ENCODE data around the gene GDI1. TPM values are rescaled to one million over a fixed set of nuclear protein-coding genes. Genes with fewer than 3 reads are reported as not detected.
A peak's percentile ranks its signal among the peaks of the same experiment; 100 is the strongest.

GDI1 gene
- total RNA-seq, 2 donors from 2014 or later: 63.0 to 83.0 TPM

DNA sequence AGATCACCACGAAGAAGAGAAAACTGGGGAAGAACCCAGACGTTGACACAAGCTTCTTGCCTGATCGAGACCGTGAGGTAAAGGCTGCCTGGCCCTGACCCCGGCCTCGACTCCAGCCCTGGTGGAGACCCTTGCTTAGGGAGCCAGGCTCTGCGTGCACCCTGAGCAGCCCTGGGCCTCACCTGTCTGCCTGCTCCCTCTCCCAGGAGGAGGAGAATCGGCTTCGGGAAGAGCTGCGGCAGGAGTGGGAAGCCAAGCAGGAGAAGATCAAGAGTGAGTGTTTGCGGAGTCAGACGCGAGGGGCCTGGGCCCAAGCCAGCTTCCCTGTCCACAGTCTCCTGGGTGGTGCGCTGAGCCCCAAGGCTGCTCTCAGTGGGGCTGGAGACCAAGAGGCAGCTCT, 11.5 kb downstream of the GDI1 start:
- TF ChIP-seq, protein P1, sequence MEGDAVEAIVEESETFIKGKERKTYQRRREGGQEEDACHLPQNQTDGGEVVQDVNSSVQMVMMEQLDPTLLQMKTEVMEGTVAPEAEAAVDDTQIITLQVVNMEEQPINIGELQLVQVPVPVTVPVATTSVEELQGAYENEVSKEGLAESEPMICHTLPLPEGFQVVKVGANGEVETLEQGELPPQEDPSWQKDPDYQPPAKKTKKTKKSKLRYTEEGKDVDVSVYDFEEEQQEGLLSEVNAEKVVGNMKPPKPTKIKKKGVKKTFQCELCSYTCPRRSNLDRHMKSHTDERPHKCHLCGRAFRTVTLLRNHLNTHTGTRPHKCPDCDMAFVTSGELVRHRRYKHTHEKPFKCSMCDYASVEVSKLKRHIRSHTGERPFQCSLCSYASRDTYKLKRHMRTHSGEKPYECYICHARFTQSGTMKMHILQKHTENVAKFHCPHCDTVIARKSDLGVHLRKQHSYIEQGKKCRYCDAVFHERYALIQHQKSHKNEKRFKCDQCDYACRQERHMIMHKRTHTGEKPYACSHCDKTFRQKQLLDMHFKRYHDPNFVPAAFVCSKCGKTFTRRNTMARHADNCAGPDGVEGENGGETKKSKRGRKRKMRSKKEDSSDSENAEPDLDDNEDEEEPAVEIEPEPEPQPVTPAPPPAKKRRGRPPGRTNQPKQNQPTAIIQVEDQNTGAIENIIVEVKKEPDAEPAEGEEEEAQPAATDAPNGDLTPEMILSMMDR (IDR thresholded peaks at IDR 0.05): no peak
- no peak overlapping the region for H3K27ac ChIP-seq
- no peak for DNase-seq
- no peaks in the 10 kb centered on the region for H3K27me3 ChIP-seq
- H3K4me3 ChIP-seq: no peak overlapping the region
- no peaks in the 10 kb centered on the region for H3K9me3 ChIP-seq
- H3K36me3 ChIP-seq: peaks cover 9% of the 10 kb centered on the region
- no peak overlapping the region for H3K9ac ChIP-seq (ENCODE audit: low read depth in 2 of 2, low read length in 2 of 2)
- intact Hi-C loops (cut with DNase I): no loop called here
- H3K4me1 ChIP-seq: no peaks in the 10 kb centered on the region

DNA sequence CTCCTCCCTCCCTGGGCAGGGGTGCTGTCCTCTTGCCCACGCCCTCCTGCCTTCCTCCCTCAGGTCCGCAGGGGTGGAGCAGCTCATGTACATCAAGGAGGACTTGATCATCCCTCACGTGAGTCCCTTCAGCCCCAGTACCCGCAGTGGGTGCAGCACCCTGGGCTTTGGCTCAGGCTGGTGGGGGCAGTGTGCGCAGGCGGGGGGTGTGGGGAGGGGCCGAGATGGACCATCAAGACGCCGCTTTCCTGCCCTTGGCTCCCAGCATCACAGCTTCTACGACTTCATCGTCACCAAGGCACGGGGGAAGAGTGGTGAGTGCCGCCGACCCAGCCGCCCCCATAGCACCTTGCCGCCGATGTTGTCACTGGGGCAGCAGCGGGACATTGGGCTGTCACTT, 12.7 kb downstream of the GDI1 start:
- H3K9ac ChIP-seq (ENCODE audit: low read depth in 2 of 2, low read length in 2 of 2): no peak overlapping the region
- intact Hi-C loops (cut with DNase I): no loop called here
- H3K27me3 ChIP-seq: no peaks in the 10 kb centered on the region
- no peak overlapping the region for H3K4me3 ChIP-seq
- DNase-seq: no peak
- H3K36me3 ChIP-seq: peaks cover 9% of the 10 kb centered on the region
- H3K27ac ChIP-seq: no peak overlapping the region
- H3K9me3 ChIP-seq: no peaks in the 10 kb centered on the region
- no peaks in the 10 kb centered on the region for H3K4me1 ChIP-seq
- TF ChIP-seq, protein P1 (IDR thresholded peaks at IDR 0.05): no peak

DNA sequence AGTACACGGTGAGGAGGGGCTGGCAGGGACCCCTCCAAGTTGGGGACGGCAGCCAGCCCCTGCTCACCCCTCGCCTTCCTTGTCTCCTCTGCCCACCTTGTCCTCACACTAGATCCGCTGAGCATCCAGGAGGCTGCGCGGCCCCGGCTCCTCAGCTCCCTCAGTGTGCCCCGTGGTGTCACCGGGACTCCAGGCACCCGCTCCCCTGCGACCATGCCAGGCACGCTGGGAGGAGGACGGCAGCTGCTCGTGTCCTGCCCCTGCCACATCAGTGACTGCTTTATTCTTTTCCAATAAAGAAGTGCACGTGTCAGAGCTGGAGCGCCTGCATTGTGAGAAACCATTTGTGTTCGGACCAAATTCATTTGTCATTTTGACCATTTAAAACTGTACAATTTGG, 13.4 kb downstream of the GDI1 start:
- DNase-seq: no peak
- intact Hi-C loops (cut with DNase I): no loop called here
- no peaks in the 10 kb centered on the region for H3K27me3 ChIP-seq
- no peak overlapping the region for H3K9ac ChIP-seq (ENCODE audit: low read depth in 2 of 2, low read length in 2 of 2)
- peaks cover 9% of the 10 kb centered on the region for H3K36me3 ChIP-seq
- no peaks in the 10 kb centered on the region for H3K9me3 ChIP-seq
- H3K27ac ChIP-seq: no peak overlapping the region
- H3K4me3 ChIP-seq: no peak overlapping the region
- no peaks in the 10 kb centered on the region for H3K4me1 ChIP-seq
- TF ChIP-seq, protein P1 (IDR thresholded peaks at IDR 0.05): no peak

DNA sequence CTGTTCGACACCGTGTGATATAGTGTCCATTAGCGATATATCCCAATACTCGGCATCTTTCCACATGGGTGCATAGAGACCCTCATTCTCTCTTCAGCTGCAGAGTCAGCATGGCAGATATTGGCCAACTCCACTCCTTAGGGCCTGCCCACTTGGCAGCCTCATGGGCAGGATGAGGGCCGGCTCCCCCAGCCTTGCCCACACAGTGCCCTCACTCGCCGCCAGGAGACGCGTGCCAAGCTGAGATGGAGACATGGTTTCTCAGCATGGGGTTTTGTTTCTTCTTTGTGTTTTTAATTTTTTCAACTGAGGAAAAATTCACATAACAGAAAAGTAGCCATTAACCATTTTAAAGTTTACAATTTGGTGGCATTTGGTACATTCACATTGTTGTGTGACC, 15.9 kb downstream of the GDI1 start:
- H3K27ac ChIP-seq: no peak overlapping the region
- peaks cover 6% of the 10 kb centered on the region for H3K27me3 ChIP-seq
- DNase-seq: no peak
- TF ChIP-seq, protein P1 (IDR thresholded peaks at IDR 0.05): no peak
- no peaks in the 10 kb centered on the region for H3K4me1 ChIP-seq
- H3K9me3 ChIP-seq: no peaks in the 10 kb centered on the region
- H3K4me3 ChIP-seq: no peak overlapping the region
- H3K9ac ChIP-seq (ENCODE audit: low read depth in 2 of 2, low read length in 2 of 2): no peak overlapping the region
- intact Hi-C loops (cut with DNase I): no loop called here
- H3K36me3 ChIP-seq: peaks cover 9% of the 10 kb centered on the region

DNA sequence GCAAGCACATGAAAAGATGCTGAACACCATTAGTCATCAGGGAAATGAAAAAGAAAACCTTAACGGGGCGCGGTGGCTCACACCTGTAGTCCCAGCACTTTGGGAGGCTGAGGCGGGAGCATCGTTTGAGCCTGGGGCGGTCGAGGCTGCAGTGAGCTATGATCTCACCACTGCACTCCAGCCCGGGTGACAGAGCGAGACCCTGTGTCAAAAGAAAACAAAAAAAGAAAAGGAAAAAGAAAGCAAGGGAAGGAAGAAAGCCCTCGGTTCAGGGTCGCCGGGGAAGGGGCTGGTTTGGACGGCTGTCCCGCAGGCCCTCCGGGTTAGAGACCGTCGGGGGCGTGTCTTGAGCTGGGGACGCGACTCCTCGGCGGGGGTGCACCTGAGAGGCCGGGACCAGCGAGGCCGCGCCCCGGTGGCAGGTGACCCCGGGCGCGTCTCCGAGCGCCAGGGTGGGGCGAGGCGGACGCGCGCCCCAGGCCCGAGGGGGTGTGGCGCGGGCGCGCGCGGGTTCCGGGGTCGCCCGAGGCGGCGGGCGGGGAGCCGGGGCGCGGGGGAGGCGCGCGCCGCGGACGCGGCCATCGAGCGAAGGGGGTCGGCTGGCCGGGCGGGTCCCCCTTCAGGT, 20.6 kb downstream of the GDI1 start:
- Histone ChIP-seq H3K4me3 (peak overlapping the region; percentile 38), H3K27ac (no peak overlapping the region), H3K9me3 (no peaks in the 10 kb centered on the region), H3K9ac (ENCODE audit: low read depth in 2 of 2, low read length in 2 of 2) (peak overlapping the region in 1 of 2 donors; percentile 43), H3K4me1 (no peaks in the 10 kb centered on the region), H3K27me3 (peaks cover 6% of the 10 kb centered on the region), H3K36me3 (no peaks in the 10 kb centered on the region)
- intact Hi-C loops (cut with DNase I): no loop called here
- peak; percentile 45 for DNase-seq
- TF ChIP-seq, protein P1 (IDR thresholded peaks at IDR 0.05): no peak
